WTC11 (cell line): ENCODE results near the gene IGSF9. TPM values are rescaled to one million over a fixed set of nuclear protein-coding genes. Genes with fewer than 3 reads are reported as not detected.

Experiments used
- ATAC-seq: fragments of 200-7000 bp; cut with Tn5 transposase; 2 replicates; pipeline ENCODE4 v1.10.0; 2021; ENCODE audit warnings: mild to moderate bottlenecking, moderate library complexity
- CTCF ChIA-PET: fragments of 300-600 bp; sonication (Branson Sonifier 250); formaldehyde crosslinking; loops from one replicate; lab custom pipeline; 2021; ENCODE audit warnings: antibody characterized with exemption; lab: Charles Lee
- POLR2A ChIA-PET: fragments of 350-600 bp; sonication (Branson Sonifier 250); formaldehyde crosslinking; loops from one replicate; lab custom pipeline; 2021; ENCODE audit warnings: antibody characterized with exemption; lab: Charles Lee
- DNase-seq: peaks from one replicate; pipeline ENCODE4 v3.0.0; 2021; ENCODE audit warnings: low spot score
- H3K27ac Mint-ChIP-seq: 2 replicates; pipeline ENCODE4 v1.8.0; 2021; ENCODE audit warnings: mixed read lengths
- H3K27me3 Mint-ChIP-seq: 2 replicates; pipeline ENCODE4 v1.8.0; 2021; ENCODE audit warnings: low read depth, mild to moderate bottlenecking, moderate library complexity, mixed read lengths
- H3K36me3 Mint-ChIP-seq: 2 replicates; pipeline ENCODE4 v1.8.0; 2021; ENCODE audit warnings: mixed read lengths
- H3K4me1 Mint-ChIP-seq: 2 replicates; pipeline ENCODE4 v1.8.0; 2022; ENCODE audit warnings: mixed read lengths
- H3K4me3 Mint-ChIP-seq: 2 replicates; pipeline ENCODE4 v1.8.0; 2021; ENCODE audit warnings: mild to moderate bottlenecking, moderate library complexity, mixed read lengths
- H3K9me3 Mint-ChIP-seq: 2 replicates; pipeline ENCODE4 v1.8.0; 2021; ENCODE audit warnings: mixed read lengths
- AR ChIP-seq: fragments of 250-450 bp; sonication (Bioruptor Pico); IDR thresholded peaks from 2 replicates; pipeline ENCODE4 v1.9.0; 2021; ENCODE audit warnings: mild to moderate bottlenecking
- CBFB ChIP-seq: sonication (generic); formaldehyde crosslinking; IDR thresholded peaks from 2 replicates; pipeline ENCODE4 v1.8.1; 2022; ENCODE audit warnings: mild to moderate bottlenecking, low read depth, missing genetic modification reagents
- CDX4 ChIP-seq: fragments of 250-450 bp; sonication (Bioruptor Pico); IDR thresholded peaks from 2 replicates; pipeline ENCODE4 v1.9.0; 2021; ENCODE audit warnings: moderate library complexity, mild to moderate bottlenecking, inconsistent platforms, borderline replicate concordance
- ELF4 ChIP-seq: sonication (generic); formaldehyde crosslinking; IDR thresholded peaks from 2 replicates; pipeline ENCODE4 v1.8.1; 2022; ENCODE audit warnings: low read depth, mild to moderate bottlenecking, moderate library complexity, missing genetic modification reagents
- FOXK1 ChIP-seq: sonication (generic); formaldehyde crosslinking; IDR thresholded peaks from 2 replicates; pipeline ENCODE4 v1.8.0; 2022; ENCODE audit warnings: mild to moderate bottlenecking, moderate library complexity, missing genetic modification reagents
- GABPB1 ChIP-seq: sonication (generic); formaldehyde crosslinking; IDR thresholded peaks from 2 replicates; pipeline ENCODE4 v1.8.1; 2023; ENCODE audit warnings: mild to moderate bottlenecking, missing genetic modification reagents
- IRF1 ChIP-seq: sonication (generic); formaldehyde crosslinking; IDR thresholded peaks from 2 replicates; pipeline ENCODE4 v1.8.0; 2023; ENCODE audit warnings: missing genetic modification reagents
- KAT7 ChIP-seq: sonication (generic); formaldehyde crosslinking; IDR thresholded peaks from 2 replicates; pipeline ENCODE4 v1.8.1; 2023; ENCODE audit warnings: missing genetic modification reagents, mild to moderate bottlenecking, borderline replicate concordance
- MYBL2 ChIP-seq: sonication (generic); formaldehyde crosslinking; IDR thresholded peaks from 2 replicates; pipeline ENCODE4 v1.8.1; 2023; ENCODE audit warnings: mild to moderate bottlenecking, moderate library complexity, missing genetic modification reagents
- NFYB ChIP-seq: sonication (generic); formaldehyde crosslinking; conservative IDR thresholded peaks from 2 replicates; pipeline ENCODE4 v1.8.0; 2022; ENCODE audit warnings: low read depth, missing genetic modification reagents
- NR3C1 ChIP-seq: sonication (generic); formaldehyde crosslinking; conservative IDR thresholded peaks from 2 replicates; pipeline ENCODE4 v1.8.1; 2023; ENCODE audit warnings: low read depth, mild to moderate bottlenecking, missing genetic modification reagents
- RORB ChIP-seq: fragments of 250-450 bp; sonication (Bioruptor Pico); IDR thresholded peaks from 2 replicates; pipeline ENCODE4 v1.9.0; 2021; ENCODE audit warnings: mild to moderate bottlenecking
- ZNF219 ChIP-seq: sonication (generic); formaldehyde crosslinking; IDR thresholded peaks from 2 replicates; pipeline ENCODE4 v1.8.0; 2023; ENCODE audit warnings: missing genetic modification reagents, mild to moderate bottlenecking, borderline replicate concordance
- ZNF263 ChIP-seq: sonication (generic); formaldehyde crosslinking; IDR thresholded peaks from 2 replicates; pipeline ENCODE4 v1.8.1; 2022; ENCODE audit warnings: low read depth, mild to moderate bottlenecking, moderate library complexity, missing genetic modification reagents
- ZNF416 ChIP-seq: fragments of 250-450 bp; sonication (Bioruptor Pico); IDR thresholded peaks from 2 replicates; pipeline ENCODE4 v1.9.0; 2021; ENCODE audit warnings: mild to moderate bottlenecking, inconsistent platforms
- total RNA-seq: library from RNA; stranded (reverse); gene quantifications from 3 replicates; pipeline ENCODE4 v1.2.3, GENCODE V29; 2021
- TF ChIP-seq, protein P1 (sequence below): fragments of 250-450 bp; sonication (Bioruptor Pico); IDR thresholded peaks from 2 replicates; pipeline ENCODE4 v1.9.0; 2021; ENCODE audit warnings: mild to moderate bottlenecking
- TF ChIP-seq, protein P2 (sequence below): sonication (generic); formaldehyde crosslinking; IDR thresholded peaks from 2 replicates; pipeline ENCODE4 v1.8.0; 2023; ENCODE audit warnings: mild to moderate bottlenecking, missing genetic modification reagents
- TF ChIP-seq, protein P3 (sequence below): sonication (generic); formaldehyde crosslinking; conservative IDR thresholded peaks from 2 replicates; pipeline ENCODE4 v1.8.1; 2022; ENCODE audit warnings: mild to moderate bottlenecking, missing genetic modification reagents
- TF ChIP-seq, protein P4 (sequence below): sonication (generic); formaldehyde crosslinking; IDR thresholded peaks from 2 replicates; pipeline ENCODE4 v1.8.0; 2022; ENCODE audit warnings: mild to moderate bottlenecking, missing genetic modification reagents
- TF ChIP-seq, protein P5 (sequence below): sonication (generic); formaldehyde crosslinking; IDR thresholded peaks from 2 replicates; pipeline ENCODE4 v1.8.1; 2023; ENCODE audit warnings: mild to moderate bottlenecking, moderate library complexity, missing genetic modification reagents
- TF ChIP-seq, protein P6 (sequence below): sonication (generic); formaldehyde crosslinking; IDR thresholded peaks from 2 replicates; pipeline ENCODE4 v1.8.1; 2022; ENCODE audit warnings: low read depth, missing genetic modification reagents, borderline replicate concordance

Gene IGSF9
- total RNA-seq, 1 experiment from 2014 or later = 16.4 TPM

DNA sequence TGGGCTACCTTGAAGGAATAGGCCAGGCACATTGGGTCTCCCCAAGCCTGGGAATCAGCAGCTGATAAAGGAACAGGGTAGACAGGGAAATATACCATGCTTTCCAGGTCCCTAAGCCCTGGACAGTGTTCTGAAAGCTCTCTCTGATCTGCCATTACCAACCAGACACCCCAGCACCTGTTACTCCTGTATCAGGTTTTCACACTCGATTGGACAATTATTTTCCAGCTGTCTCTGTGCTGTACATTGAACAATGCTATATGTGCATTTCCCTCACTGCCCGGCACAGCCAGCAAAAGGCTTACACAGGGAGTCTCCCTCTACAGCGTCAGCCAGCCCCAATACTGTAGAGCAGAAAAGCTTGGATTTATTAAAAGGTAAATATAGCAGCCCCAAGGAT lies 50.1 kb downstream of the IGSF9 start:
- ChIA-PET POLR2A (interaction anchor here (0.9 kb wide), 1 partner anchor 30 kb away, joined by 3 read pairs; the partner anchor contains the start of gene TAGLN2), CTCF (interaction anchor here (1.1 to 11.5 kb wide), 4 partner anchors 66 to 112 kb away, joined by 3 to 188 read pairs (median 8); no protein-coding TSS in a partner anchor)
- Mint-ChIP-seq H3K4me3 (no peak overlapping the region), H3K9me3 (no peaks in the 10 kb centered on the region), H3K27ac (no peak overlapping the region), H3K4me1 (peaks cover 9% of the 10 kb centered on the region), H3K27me3 (peaks cover 9% of the 10 kb centered on the region), H3K36me3 (no peaks in the 10 kb centered on the region)
- ATAC-seq (no peak), DNase-seq (no peak)
- TF ChIP-seq ZNF416 (CRISPR knock-in tag) (no peak), AR (CRISPR knock-in tag) (no peak), ZNF263 (CRISPR knock-in tag) (no peak), CBFB (CRISPR knock-in tag) (no peak), NR3C1 (no peak), KAT7 (CRISPR knock-in tag) (no peak), RORB (CRISPR knock-in tag) (no peak)
- TF ChIP-seq, protein P1, sequence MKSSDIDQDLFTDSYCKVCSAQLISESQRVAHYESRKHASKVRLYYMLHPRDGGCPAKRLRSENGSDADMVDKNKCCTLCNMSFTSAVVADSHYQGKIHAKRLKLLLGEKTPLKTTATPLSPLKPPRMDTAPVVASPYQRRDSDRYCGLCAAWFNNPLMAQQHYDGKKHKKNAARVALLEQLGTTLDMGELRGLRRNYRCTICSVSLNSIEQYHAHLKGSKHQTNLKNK = no peak
- TF ChIP-seq, protein P2, sequence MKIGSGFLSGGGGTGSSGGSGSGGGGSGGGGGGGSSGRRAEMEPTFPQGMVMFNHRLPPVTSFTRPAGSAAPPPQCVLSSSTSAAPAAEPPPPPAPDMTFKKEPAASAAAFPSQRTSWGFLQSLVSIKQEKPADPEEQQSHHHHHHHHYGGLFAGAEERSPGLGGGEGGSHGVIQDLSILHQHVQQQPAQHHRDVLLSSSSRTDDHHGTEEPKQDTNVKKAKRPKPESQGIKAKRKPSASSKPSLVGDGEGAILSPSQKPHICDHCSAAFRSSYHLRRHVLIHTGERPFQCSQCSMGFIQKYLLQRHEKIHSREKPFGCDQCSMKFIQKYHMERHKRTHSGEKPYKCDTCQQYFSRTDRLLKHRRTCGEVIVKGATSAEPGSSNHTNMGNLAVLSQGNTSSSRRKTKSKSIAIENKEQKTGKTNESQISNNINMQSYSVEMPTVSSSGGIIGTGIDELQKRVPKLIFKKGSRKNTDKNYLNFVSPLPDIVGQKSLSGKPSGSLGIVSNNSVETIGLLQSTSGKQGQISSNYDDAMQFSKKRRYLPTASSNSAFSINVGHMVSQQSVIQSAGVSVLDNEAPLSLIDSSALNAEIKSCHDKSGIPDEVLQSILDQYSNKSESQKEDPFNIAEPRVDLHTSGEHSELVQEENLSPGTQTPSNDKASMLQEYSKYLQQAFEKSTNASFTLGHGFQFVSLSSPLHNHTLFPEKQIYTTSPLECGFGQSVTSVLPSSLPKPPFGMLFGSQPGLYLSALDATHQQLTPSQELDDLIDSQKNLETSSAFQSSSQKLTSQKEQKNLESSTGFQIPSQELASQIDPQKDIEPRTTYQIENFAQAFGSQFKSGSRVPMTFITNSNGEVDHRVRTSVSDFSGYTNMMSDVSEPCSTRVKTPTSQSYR (CRISPR knock-in tag) = no peak
- TF ChIP-seq, protein P3, sequence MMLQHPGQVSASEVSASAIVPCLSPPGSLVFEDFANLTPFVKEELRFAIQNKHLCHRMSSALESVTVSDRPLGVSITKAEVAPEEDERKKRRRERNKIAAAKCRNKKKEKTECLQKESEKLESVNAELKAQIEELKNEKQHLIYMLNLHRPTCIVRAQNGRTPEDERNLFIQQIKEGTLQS (CRISPR knock-in tag) = no peak

DNA sequence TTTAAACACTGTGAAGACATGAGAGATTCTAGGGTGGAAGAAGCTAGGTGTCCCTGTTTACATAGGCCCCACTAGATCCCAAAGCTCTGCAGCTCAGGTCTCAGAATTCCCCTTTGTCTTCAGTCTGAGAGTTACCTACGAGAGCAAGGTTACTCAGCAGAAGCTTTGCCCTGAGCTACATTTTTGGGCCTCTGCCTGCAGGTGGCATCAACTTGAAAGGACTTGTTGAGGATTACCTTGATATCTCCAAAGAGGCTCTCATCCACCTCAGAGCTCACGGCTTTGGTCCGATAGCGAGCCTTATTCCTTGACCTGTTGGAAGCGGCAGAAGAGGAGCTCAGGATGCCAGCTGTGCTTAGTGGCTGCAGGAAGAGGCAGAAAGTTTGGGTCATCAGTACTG lies 52.5 kb downstream of the IGSF9 start:
- Mint-ChIP-seq H3K9me3 (no peaks in the 10 kb centered on the region), H3K27me3 (peaks cover 2% of the 10 kb centered on the region; the same call in 1 of the 2 replicates), H3K4me1 (peaks cover 9% of the 10 kb centered on the region), H3K36me3 (no peaks in the 10 kb centered on the region), H3K4me3 (no peak overlapping the region), H3K27ac (no peak overlapping the region)
- no peak for DNase-seq
- ChIA-PET CTCF (interaction anchor here (0.6 to 11.5 kb wide), 34 partner anchors 11 to 741 kb away, joined by 3 to 188 read pairs (median 4); partner anchors contain the start of genes DUSP23, IGSF9, SLAMF8 and TAGLN2), POLR2A (no interaction called here)
- peak; percentile 40; the same call in 1 of the 2 replicates for ATAC-seq
- TF ChIP-seq ELF4 (CRISPR knock-in tag) (no peak), CDX4 (CRISPR knock-in tag) (no peak), CBFB (CRISPR knock-in tag) (no peak), MYBL2 (no peak), ZNF263 (CRISPR knock-in tag) (no peak), GABPB1 (no peak), NFYB (no peak), KAT7 (CRISPR knock-in tag) (no peak), ZNF219 (no peak), IRF1 (CRISPR knock-in tag) (no peak), FOXK1 (CRISPR knock-in tag) (no peak)
- TF ChIP-seq, protein P4, sequence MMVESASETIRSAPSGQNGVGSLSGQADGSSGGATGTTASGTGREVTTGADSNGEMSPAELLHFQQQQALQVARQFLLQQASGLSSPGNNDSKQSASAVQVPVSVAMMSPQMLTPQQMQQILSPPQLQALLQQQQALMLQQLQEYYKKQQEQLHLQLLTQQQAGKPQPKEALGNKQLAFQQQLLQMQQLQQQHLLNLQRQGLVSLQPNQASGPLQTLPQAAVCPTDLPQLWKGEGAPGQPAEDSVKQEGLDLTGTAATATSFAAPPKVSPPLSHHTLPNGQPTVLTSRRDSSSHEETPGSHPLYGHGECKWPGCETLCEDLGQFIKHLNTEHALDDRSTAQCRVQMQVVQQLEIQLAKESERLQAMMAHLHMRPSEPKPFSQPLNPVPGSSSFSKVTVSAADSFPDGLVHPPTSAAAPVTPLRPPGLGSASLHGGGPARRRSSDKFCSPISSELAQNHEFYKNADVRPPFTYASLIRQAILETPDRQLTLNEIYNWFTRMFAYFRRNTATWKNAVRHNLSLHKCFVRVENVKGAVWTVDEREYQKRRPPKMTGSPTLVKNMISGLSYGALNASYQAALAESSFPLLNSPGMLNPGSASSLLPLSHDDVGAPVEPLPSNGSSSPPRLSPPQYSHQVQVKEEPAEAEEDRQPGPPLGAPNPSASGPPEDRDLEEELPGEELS (CRISPR knock-in tag) = no peak
- TF ChIP-seq, protein P5, sequence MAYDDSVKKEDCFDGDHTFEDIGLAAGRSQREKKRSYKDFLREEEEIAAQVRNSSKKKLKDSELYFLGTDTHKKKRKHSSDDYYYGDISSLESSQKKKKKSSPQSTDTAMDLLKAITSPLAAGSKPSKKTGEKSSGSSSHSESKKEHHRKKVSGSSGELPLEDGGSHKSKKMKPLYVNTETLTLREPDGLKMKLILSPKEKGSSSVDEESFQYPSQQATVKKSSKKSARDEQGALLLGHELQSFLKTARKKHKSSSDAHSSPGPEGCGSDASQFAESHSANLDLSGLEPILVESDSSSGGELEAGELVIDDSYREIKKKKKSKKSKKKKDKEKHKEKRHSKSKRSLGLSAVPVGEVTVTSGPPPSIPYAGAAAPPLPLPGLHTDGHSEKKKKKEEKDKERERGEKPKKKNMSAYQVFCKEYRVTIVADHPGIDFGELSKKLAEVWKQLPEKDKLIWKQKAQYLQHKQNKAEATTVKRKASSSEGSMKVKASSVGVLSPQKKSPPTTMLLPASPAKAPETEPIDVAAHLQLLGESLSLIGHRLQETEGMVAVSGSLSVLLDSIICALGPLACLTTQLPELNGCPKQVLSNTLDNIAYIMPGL = no peak
- TF ChIP-seq, protein P6, sequence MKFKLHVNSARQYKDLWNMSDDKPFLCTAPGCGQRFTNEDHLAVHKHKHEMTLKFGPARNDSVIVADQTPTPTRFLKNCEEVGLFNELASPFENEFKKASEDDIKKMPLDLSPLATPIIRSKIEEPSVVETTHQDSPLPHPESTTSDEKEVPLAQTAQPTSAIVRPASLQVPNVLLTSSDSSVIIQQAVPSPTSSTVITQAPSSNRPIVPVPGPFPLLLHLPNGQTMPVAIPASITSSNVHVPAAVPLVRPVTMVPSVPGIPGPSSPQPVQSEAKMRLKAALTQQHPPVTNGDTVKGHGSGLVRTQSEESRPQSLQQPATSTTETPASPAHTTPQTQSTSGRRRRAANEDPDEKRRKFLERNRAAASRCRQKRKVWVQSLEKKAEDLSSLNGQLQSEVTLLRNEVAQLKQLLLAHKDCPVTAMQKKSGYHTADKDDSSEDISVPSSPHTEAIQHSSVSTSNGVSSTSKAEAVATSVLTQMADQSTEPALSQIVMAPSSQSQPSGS = no peak
